Measurements from ENCODE around the gene MRPL50. TPM values are rescaled to one million over a fixed set of nuclear protein-coding genes. Genes with fewer than 3 reads are reported as not detected.

Gene MRPL50
- total and polyA plus RNA-seq, 9 of the 15 experiments (the other 6 are each of a cell fraction or from before 2014, with no cell fraction given): 17.5 to 107 (median 37.4) TPM

DNA sequence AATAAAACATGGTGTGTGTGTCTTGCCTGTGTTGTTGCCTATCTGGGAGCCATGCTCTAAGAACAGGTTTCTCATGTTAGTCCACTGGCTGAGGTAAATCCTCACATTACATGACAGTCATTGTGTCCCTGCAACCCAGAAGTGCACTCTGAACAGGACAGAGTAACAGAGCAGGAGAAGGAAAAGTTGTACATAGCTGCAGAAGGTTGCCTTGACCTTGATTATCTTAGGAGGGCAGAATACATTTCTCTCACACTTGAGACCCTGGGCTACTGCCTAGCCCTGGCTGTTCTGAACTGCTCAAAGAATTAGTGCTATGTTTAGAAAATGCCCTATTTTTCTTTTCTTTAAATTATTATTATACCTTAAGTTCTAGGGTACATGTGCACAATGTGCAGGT lies 17.2 kb upstream of the MRPL50 start (continued):
- no peak for TF ChIP-seq ETV6 (IDR thresholded peaks at IDR 0.05; ENCODE audit: borderline replicate concordance in 1 of 2, low read depth in 2 of 2, low read length in 1 of 2)
- TF ChIP-seq ETV6 (CRISPR knock-in tag; IDR thresholded peaks at IDR 0.05; ENCODE audit: borderline replicate concordance): no peak
- no peak for TF ChIP-seq HLTF (IDR thresholded peaks at IDR 0.05)

DNA sequence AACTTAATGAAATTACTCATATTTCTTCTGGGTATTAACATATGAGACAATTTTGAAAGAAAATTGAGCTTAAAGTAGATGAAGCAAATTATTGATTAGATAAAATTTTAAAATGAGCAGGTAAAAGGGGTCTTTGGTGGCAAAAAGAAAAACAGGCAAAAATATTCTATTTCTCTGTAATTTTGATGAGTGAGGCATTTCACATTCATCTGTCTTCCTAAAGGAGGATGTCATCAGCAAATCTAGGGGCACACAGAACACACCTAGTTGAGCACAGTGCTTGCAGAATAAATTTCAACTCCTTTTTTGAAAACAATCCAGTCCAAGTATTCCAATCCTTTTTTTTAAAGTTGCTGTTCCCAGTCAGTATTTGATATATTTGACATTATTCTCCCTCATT lies 16.4 kb upstream of the MRPL50 start:
- no peaks in the 10 kb centered on the region for H3K27me3 ChIP-seq (ENCODE audit: control insufficient read depth in 2 of 2, insufficient read depth in 2 of 2, low read length in 2 of 2)
- ChIA-PET POLR2A (interaction anchor here (1.4 kb wide), 1 partner anchor 16 kb away, joined by 3 read pairs; the partner anchor contains the start of genes MRPL50 and ZNF189), CTCF (ENCODE audit: low intra/inter-chr PET ratio) (no interaction called here)
- H3K79me2 ChIP-seq (ENCODE audit: control insufficient read depth, insufficient read depth, low read length): no peaks in the 10 kb centered on the region
- TF ChIP-seq ZNF354B (CRISPR knock-in tag; IDR thresholded peaks at IDR 0.05): no peak
- TF ChIP-seq ARID2 (IDR thresholded peaks at IDR 0.05): no peak
- no peak for TF ChIP-seq XRCC5 (IDR thresholded peaks at IDR 0.05; ENCODE audit: low read depth, low read length)
- TF ChIP-seq TCFL5 (CRISPR knock-in tag; conservative IDR thresholded peaks at IDR 0.05): no peak
- ATAC-seq (no peak), FAIRE-seq (no peak), DNase-seq (ENCODE audit: extremely low read depth in 1 of 4, low spot score in 3 of 4) (no peak)
- no peaks in the 10 kb centered on the region for H3K4me1 ChIP-seq (replicated peaks in 1 of 2; ENCODE audit: control insufficient read depth in 2 of 2, insufficient read depth in 2 of 2, low read length in 2 of 2)
- no peak overlapping the region for H2AFZ ChIP-seq (ENCODE audit: low read depth, low read length)
- in situ Hi-C loops (cut with MboI): no loop called here
- no peaks in the 10 kb centered on the region for H3K9me1 ChIP-seq (ENCODE audit: control insufficient read depth, insufficient read depth, low read length)
- H3K4me3 ChIP-seq: no peak overlapping the region
- intact Hi-C loops (cut with micrococcal nuclease): no loop called here
- no peaks in the 10 kb centered on the region for H3K36me3 ChIP-seq (ENCODE audit: control insufficient read depth, insufficient read depth, low read length)
- peaks cover 6% of the 10 kb centered on the region for H3K9me3 ChIP-seq (replicated peaks; ENCODE audit: control insufficient read depth, insufficient read depth, low read depth, low read length)
- H3K27ac ChIP-seq (ENCODE audit: extremely low read depth, low read depth, low read length): no peak overlapping the region
- no peak overlapping the region for H3K9ac ChIP-seq (ENCODE audit: insufficient read depth in 1 of 2, low read depth in 2 of 2, low read length in 2 of 2)
- H3K4me2 ChIP-seq (ENCODE audit: insufficient read depth, low read length): no peak overlapping the region
- H4K20me1 ChIP-seq (replicated peaks; ENCODE audit: control insufficient read depth, insufficient read depth, low read length): no peaks in the 10 kb centered on the region
- BruUV-seq (replicated peaks): no TSS peak

All from K562 (cell line).